ENCODE data around the gene MYO10. TPM values are rescaled to one million over a fixed set of nuclear protein-coding genes. Genes with fewer than 3 reads are reported as not detected.
"Not testable (repeated sequence)": the region's sequence is repeated elsewhere in the genome, so short reads cannot be mapped to it uniquely, and the experiment has no call there.

Gene MYO10
- total RNA-seq, 1 donor from 2014 or later: 67.0 TPM

- Histone ChIP-seq H3K36me3 (no peaks in the 10 kb centered on the region), H3K4me1 (peaks cover 3% of the 10 kb centered on the region), H3K4me3 (no peak overlapping the region), H3K9me3 (no peaks in the 10 kb centered on the region), H3K27me3 (no peaks in the 10 kb centered on the region), H3K27ac (no peak overlapping the region)
- no peak for TF ChIP-seq CTCF (IDR thresholded peaks at IDR 0.05)
- ATAC-seq (peak; percentile 79), DNase-seq (no peak)
- intact Hi-C loops (cut with DNase I): no loop called here
These were observed 214.7 kb downstream of the MYO10 start for GRCh38 chr5:16721151-16722096.

- H3K36me3 ChIP-seq; H3K27ac ChIP-seq; DNase-seq; H3K9me3 ChIP-seq; ATAC-seq; H3K4me1 ChIP-seq; H3K27me3 ChIP-seq; intact Hi-C loops (cut with DNase I); H3K4me3 ChIP-seq: not testable (repeated sequence)
These were observed 218.1 kb downstream of the MYO10 start for GRCh38 chr5:16718036-16718435.

- peaks cover 27% of the 10 kb centered on the region for H3K36me3 ChIP-seq
- no peak overlapping the region for H3K4me3 ChIP-seq
- ATAC-seq: no peak
- H3K27me3 ChIP-seq: no peaks in the 10 kb centered on the region
- no peaks in the 10 kb centered on the region for H3K9me3 ChIP-seq
- peaks cover 10% of the 10 kb centered on the region for H3K4me1 ChIP-seq
- DNase-seq: no peak
- TF ChIP-seq CTCF (IDR thresholded peaks at IDR 0.05): no peak
- intact Hi-C loops (cut with DNase I): no loop called here
- no peak overlapping the region for H3K27ac ChIP-seq
These were observed 222.6 kb downstream of the MYO10 start for GRCh38 chr5:16713386-16713928.

- H3K9me3 ChIP-seq: no peaks in the 10 kb centered on the region
- TF ChIP-seq CTCF (IDR thresholded peaks at IDR 0.05): no peak
- H3K27me3 ChIP-seq: no peaks in the 10 kb centered on the region
- H3K27ac ChIP-seq: no peak overlapping the region
- intact Hi-C loops (cut with DNase I): no loop called here
- peaks cover 10% of the 10 kb centered on the region for H3K4me1 ChIP-seq
- no peak for ATAC-seq
- no peak for DNase-seq
- no peak overlapping the region for H3K4me3 ChIP-seq
- peaks cover 35% of the 10 kb centered on the region for H3K36me3 ChIP-seq
These were observed 223.5 kb downstream of the MYO10 start for GRCh38 chr5:16712620-16713019.

- H3K36me3 ChIP-seq: peaks cover 40% of the 10 kb centered on the region
- ATAC-seq (no peak), DNase-seq (no peak)
- TF ChIP-seq CTCF (IDR thresholded peaks at IDR 0.05): no peak
- intact Hi-C loops (cut with DNase I): no loop called here
- no peaks in the 10 kb centered on the region for H3K9me3 ChIP-seq
- no peak overlapping the region for H3K4me3 ChIP-seq
- peaks cover 10% of the 10 kb centered on the region for H3K4me1 ChIP-seq
- no peaks in the 10 kb centered on the region for H3K27me3 ChIP-seq
- no peak overlapping the region for H3K27ac ChIP-seq
These were observed 223.9 kb downstream of the MYO10 start for GRCh38 chr5:16712178-16712577.

GRCh38 chr5:16709691-16710433, 226.2 kb downstream of the MYO10 start:
- DNase-seq: no peak
- no peak overlapping the region for H3K27ac ChIP-seq
- TF ChIP-seq CTCF (IDR thresholded peaks at IDR 0.05): no peak
- H3K4me1 ChIP-seq: peaks cover 10% of the 10 kb centered on the region
- no peaks in the 10 kb centered on the region for H3K9me3 ChIP-seq
- no peak overlapping the region for H3K4me3 ChIP-seq
- H3K27me3 ChIP-seq: no peaks in the 10 kb centered on the region
- ATAC-seq: no peak
- peaks cover 59% of the 10 kb centered on the region for H3K36me3 ChIP-seq
- intact Hi-C loops (cut with DNase I): no loop called here
